GM10266 (cell line): ENCODE data around the gene FSD1L.
A peak's percentile ranks its signal among the peaks of the same experiment; 100 is the strongest.

Experiments
- DNase-seq: peaks from one replicate; pipeline ENCODE4 v3.0.0; 2012; ENCODE audit errors: extremely low spot score
- TF ChIP-seq, protein P1 (sequence below): IDR thresholded peaks from 2 replicates; pipeline ENCODE4 v1.5.1; 2012; ENCODE audit warnings: mild to moderate bottlenecking, low read depth; ENCODE audit not compliant: control insufficient read depth, insufficient read depth; ENCODE audit errors: missing control alignments

FSD1L gene

DNA sequence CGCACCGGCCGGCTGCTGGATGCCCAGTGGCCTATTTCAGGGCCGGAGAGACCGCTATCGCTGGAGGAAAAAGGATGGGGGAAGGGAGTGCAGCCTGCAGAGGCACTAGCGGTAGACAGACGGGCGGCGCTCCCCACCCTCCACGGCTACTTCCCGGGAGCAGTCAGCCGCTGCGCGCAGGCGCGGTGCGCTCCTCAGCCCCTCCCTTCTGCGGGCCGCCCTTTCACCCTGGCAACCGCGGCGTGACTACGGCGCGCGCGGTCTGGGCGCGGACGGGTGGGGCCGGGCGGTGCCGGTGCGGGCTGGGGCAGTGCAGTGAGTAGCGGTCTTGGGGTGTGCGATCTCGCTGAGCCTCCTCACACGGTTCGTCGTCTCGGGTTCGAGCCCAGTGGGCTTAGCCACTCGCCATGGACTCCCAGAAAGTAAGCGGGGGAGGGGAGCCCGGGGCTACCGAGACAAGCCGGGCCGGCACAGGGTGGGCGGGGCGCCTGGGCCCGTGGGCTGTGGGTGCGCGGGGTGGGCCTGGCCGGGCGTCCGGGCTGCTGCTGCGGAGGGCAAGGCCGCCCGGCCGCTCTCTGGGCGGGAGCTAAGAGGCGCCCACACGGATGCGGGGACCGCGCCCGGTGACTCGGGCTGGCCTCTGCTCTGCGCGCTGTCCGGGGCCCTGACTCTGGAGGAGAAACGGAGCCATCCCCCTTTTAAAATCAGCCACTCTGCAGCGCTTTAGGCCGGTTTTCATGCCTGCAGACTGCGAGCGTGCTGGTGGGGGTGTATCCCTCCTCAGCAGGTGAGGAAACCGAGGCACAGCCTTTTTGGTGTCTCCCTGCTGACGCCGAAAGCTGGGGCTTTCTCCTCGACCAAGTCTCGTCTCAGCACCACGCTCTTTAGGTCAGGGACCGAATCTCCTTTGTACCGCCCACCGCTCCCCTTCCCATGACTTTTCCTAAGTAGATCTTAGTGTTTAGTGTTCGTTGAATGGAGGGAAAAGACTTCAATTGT is at the start of gene FSD1L:
TSS of gene FSD1L (plus strand) at position 221 of the 999 bp plus-strand sequence. CDS start at position 408, 187 bp downstream.
- TF ChIP-seq, protein P1, sequence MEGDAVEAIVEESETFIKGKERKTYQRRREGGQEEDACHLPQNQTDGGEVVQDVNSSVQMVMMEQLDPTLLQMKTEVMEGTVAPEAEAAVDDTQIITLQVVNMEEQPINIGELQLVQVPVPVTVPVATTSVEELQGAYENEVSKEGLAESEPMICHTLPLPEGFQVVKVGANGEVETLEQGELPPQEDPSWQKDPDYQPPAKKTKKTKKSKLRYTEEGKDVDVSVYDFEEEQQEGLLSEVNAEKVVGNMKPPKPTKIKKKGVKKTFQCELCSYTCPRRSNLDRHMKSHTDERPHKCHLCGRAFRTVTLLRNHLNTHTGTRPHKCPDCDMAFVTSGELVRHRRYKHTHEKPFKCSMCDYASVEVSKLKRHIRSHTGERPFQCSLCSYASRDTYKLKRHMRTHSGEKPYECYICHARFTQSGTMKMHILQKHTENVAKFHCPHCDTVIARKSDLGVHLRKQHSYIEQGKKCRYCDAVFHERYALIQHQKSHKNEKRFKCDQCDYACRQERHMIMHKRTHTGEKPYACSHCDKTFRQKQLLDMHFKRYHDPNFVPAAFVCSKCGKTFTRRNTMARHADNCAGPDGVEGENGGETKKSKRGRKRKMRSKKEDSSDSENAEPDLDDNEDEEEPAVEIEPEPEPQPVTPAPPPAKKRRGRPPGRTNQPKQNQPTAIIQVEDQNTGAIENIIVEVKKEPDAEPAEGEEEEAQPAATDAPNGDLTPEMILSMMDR: peak; percentile 18

DNA sequence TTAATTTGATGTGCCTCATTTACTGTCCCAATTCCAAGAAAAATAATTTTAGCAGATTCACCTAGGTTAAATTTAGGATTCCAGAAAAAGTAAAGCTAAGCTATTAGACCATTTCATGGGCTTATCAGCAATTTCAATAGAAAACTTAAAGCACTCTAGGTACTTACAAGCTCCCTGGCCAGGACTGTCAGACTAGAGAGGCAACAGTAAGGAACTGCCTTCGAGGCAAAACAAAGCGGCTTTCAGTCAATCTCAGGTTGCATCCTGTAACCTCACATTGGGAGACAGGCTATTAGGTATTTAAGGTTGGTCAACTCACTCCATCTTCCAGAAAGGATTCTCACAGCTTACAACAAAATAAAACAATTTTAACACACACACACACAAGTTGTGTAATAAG is 48.7 kb upstream of the FSD1L start:
- no peak for DNase-seq
- TF ChIP-seq, protein P1: no peak

More for the DNA sequence above, at the start of gene FSD1L:
- DNase-seq: peak; percentile 93

DNA sequence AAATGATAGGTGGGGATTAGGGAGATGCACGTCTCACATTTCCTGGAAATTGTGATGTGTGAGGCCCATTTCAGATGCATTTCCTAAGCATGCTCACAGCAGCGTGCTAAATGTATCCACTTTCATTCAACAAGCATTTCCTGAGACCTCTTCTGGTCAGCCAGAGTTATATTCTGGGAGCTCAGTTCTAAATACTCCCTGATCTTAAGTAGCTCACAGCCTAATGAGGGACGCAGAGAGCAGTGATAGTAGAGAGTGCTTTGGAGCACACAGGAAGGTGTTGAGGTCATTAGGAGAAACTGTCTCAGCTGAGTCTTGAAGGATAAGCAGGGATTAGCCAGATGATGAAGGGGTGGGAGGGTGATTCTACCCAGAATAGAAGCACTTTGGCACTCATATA is 46.2 kb upstream of the FSD1L start:
- no peak for DNase-seq
- TF ChIP-seq, protein P1: no peak

DNA sequence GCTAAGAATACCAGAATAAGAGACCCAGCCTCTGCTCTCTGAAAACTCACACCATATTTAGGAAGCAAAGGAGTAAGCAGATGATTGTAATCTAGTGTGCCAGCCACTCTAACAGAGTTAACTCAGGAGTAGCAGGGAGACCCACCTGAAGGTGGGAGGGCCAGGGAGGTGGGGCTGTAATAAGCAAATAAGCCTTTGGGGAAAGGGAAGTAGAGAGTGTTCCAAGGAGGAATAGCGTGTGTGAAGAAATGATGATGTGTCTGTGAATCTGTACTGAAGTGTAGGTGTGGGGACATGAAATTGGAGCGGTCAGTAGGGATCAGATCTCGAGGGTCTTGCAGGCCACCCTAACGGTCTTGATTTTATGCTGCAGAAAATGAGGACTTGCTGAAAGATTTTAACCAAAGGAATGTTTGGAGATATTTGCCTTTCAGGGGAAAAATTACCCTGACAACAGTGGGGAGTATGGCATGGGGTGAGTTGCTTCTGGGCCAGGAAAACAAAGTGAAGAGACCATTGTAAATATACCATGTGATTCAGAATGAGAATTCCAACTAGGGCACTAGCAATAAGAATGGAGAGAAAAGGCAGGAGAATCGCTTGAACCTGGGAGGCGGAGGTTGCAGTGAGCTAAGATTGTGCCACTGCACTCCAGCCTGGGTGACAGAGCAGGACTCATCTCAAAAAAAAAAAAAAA is 44.1 kb upstream of the FSD1L start:
- TF ChIP-seq, protein P1: no peak
- no peak for DNase-seq

DNA sequence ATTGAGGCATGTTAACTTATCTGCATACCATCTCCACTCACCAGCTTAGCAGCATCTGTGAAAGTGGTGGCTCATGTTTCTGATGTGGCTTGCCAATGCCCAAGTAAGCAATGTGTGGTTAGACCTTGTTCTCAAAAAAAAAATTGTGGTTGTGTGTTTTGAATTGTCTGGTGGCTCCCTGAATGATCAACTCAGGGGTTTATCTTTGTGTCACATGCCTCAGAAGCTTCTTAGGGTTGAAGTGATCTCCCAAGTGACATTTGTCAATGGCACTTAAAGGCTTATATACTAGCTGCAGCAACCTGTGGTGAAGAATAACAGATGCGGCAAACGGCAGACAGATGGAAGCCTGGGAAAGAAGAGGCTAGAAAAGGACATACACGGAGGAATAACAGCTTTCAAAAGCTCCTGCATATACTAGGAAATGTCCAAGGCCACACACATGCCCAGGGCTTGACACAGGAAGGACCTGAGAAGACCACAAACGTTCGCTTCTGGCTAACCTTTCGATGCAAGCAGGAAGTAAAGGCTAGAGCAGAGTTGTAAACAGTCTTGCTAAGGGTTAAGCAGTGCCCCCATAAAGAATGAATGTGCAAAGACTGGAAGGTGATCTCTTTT is 42.2 kb upstream of the FSD1L start:
- peak; percentile 13 for DNase-seq
- TF ChIP-seq, protein P1: no peak

DNA sequence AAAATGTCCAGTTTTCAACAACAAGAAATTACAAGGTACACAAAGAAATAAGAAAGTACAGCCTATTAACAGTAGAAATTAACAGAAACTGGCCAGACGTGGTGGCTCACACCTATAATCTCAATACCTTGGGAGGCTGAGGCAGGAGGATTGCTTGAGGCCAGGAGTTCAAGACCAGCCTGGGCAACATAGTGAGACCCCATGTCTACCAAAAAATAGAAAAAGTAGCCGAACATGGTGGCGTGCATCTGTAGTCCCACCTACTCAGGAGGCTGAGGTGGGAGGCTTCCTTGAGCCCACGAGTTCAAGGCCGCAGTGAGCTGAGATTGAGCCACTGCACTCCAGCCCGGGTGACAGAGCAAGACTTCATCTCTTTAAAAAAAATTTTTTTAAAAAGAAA is 41.5 kb upstream of the FSD1L start:
- TF ChIP-seq, protein P1: no peak

More for the DNA sequence above, 41.5 kb upstream of the FSD1L start:
- DNase-seq: no peak
